Forelimb muscle (tissue), 1 donor: ENCODE measurements around the gene DUSP2. TPM values are rescaled to one million over a fixed set of nuclear protein-coding genes. Genes with fewer than 3 reads are reported as not detected.

Experiments used
- DNase-seq: peaks from one replicate; pipeline ENCODE4 v3.0.0-alpha.2; 2013; ENCODE audit warnings: low read depth
- polyA plus RNA-seq: library from polyadenylated mRNA; unstranded; fragments of 120-200 nt; gene quantifications from one replicate; pipeline ENCODE4 v1.2.1, GENCODE V29; 2013; ENCODE audit not compliant: insufficient read length

Gene DUSP2
- polyA plus RNA-seq = 3.6 TPM

- no peak for DNase-seq
Measured at GRCh38 chr2:96145036-96145847, at the start of gene DUSP2. TSS of gene DUSP2 (minus strand) at chr2:96145440. CDS start at chr2:96145354, 86 bp downstream.

- DNase-seq = no peak
Measured at GRCh38 chr2:96191937-96192670, 46.9 kb upstream of the DUSP2 start.

GRCh38 chr2:96188821-96189526 lies 43.7 kb upstream of the DUSP2 start:
- DNase-seq = no peak

GRCh38 chr2:96186562-96186961 lies 41.3 kb upstream of the DUSP2 start:
- no peak for DNase-seq

- DNase-seq = no peak
Measured at GRCh38 chr2:96185516-96185915, 40.3 kb upstream of the DUSP2 start.

- DNase-seq = no peak
Measured at GRCh38 chr2:96184989-96185388, 39.7 kb upstream of the DUSP2 start.

- no peak for DNase-seq
Measured at GRCh38 chr2:96184188-96184587, 38.9 kb upstream of the DUSP2 start.

- no peak for DNase-seq
Measured at GRCh38 chr2:96181529-96181928, 36.3 kb upstream of the DUSP2 start.

- DNase-seq = no peak
Measured at GRCh38 chr2:96180521-96180920, 35.3 kb upstream of the DUSP2 start.

- no peak for DNase-seq
Measured at GRCh38 chr2:96180002-96180401, 34.8 kb upstream of the DUSP2 start.

GRCh38 chr2:96176661-96177060 lies 31.4 kb upstream of the DUSP2 start:
- DNase-seq = no peak

GRCh38 chr2:96175951-96176350 lies 30.7 kb upstream of the DUSP2 start:
- DNase-seq = no peak

- DNase-seq = no peak
Measured at GRCh38 chr2:96174251-96175144, 29.3 kb upstream of the DUSP2 start.

- DNase-seq = no peak
Measured at GRCh38 chr2:96171831-96172230, 26.6 kb upstream of the DUSP2 start.

GRCh38 chr2:96170626-96171025 lies 25.4 kb upstream of the DUSP2 start:
- no peak for DNase-seq

- DNase-seq = no peak
Measured at GRCh38 chr2:96169868-96170507, 24.7 kb upstream of the DUSP2 start.

GRCh38 chr2:96167407-96168013 lies 22.3 kb upstream of the DUSP2 start:
- no peak for DNase-seq

- DNase-seq = no peak
Measured at GRCh38 chr2:96164459-96165184, 19.4 kb upstream of the DUSP2 start.

GRCh38 chr2:96163768-96164429 lies 18.7 kb upstream of the DUSP2 start:
- no peak for DNase-seq
